ENCODE measurements around the gene GNG14. TPM values are rescaled to one million over a fixed set of nuclear protein-coding genes. Genes with fewer than 3 reads are reported as not detected.

GNG14 gene
- total RNA-seq, 2 donors from 2014 or later, result not detected

DNA sequence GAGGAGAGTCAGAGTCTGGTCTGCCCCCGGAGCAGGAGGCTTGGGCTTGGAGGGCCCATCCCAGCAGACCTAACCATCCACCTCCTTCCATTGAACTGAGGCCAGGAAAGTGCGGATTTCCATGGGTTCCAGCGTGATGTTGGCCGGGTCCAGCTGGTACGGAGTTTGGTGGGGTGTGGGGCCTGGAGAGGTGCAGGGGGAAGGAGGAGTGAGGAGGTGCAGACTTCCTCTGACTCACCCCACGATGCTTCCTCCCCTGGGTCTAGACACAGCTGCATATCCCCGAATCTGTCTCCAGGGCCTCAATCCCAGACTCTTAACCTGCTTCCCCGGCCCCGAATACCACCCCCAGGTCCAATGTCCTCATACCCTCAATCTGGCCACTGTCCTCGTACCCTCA is 41.2 kb upstream of the GNG14 start:
- H3K27ac ChIP-seq, result no peak overlapping the region
- H3K4me3 ChIP-seq, result no peak overlapping the region
- H3K9me3 ChIP-seq, result no peaks in the 10 kb centered on the region
- H3K27me3 ChIP-seq, result no peaks in the 10 kb centered on the region
- no peaks in the 10 kb centered on the region for H3K36me3 ChIP-seq
- TF ChIP-seq, protein P1, sequence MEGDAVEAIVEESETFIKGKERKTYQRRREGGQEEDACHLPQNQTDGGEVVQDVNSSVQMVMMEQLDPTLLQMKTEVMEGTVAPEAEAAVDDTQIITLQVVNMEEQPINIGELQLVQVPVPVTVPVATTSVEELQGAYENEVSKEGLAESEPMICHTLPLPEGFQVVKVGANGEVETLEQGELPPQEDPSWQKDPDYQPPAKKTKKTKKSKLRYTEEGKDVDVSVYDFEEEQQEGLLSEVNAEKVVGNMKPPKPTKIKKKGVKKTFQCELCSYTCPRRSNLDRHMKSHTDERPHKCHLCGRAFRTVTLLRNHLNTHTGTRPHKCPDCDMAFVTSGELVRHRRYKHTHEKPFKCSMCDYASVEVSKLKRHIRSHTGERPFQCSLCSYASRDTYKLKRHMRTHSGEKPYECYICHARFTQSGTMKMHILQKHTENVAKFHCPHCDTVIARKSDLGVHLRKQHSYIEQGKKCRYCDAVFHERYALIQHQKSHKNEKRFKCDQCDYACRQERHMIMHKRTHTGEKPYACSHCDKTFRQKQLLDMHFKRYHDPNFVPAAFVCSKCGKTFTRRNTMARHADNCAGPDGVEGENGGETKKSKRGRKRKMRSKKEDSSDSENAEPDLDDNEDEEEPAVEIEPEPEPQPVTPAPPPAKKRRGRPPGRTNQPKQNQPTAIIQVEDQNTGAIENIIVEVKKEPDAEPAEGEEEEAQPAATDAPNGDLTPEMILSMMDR (IDR thresholded peaks at IDR 0.05), result no peak
- DNase-seq (ENCODE audit: low spot score), result no peak
- H3K4me1 ChIP-seq, result peaks cover 0 to 14% of the 10 kb centered on the region in 2 donors

DNA sequence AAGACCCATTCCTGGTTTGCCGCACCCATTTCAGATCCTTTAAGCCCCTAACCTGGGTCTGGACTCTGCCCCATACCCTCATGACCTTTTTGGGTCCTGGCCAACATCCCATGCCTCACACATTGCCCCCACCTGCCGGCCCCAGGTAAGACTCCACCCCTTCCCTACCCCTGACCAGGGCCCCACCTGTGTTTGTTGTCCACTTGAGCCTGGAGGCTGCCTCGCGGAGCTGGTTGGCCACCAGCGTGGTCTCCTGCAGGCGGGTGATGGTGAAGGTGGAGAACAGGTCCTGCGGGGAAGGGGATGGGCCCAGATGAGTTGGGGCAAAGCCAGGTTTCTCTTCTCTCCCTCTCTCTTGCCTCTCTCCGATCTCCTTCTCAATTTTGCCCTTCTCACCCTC is 40.8 kb upstream of the GNG14 start:
- no peak for DNase-seq (ENCODE audit: low spot score)
- Histone ChIP-seq H3K27ac (no peak overlapping the region), H3K27me3 (no peaks in the 10 kb centered on the region), H3K4me1 (peaks cover 0 to 14% of the 10 kb centered on the region in 2 donors), H3K9me3 (no peaks in the 10 kb centered on the region), H3K4me3 (peak overlapping the region in 1 of 2 donors; percentile 46), H3K36me3 (no peaks in the 10 kb centered on the region)
- TF ChIP-seq, protein P1 (IDR thresholded peaks at IDR 0.05), result no peak

DNA sequence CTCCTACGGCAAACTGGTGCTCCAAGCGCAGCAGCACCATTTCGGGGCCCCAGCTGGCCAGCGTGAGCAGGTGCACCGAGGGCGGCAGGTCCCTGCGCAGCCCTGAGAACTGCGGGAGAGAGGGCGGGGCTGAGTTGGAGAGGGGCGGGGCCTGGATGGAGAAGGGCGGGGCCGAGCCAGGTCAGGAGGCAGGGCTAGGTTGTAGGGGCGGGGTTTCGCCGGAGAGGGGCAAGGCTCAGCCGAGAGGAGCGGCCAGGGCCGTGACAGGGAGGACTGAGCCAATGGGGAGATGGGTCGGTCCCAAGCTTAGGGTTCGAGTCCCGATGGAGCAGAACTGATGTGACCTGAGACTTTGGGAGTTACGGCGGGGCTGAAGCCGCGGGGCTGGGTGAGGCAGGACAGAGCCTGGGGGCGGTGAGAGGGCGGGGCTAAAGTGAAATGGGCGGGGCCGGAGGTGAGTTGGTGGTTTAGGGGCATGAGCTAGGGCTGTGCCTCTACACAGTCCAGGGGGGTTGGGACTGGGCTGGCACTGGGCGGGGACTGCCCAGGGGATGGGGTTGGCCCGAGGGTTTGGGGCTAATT is 40.2 kb upstream of the GNG14 start:
- DNase-seq (ENCODE audit: low spot score), result no peak
- H3K27me3 ChIP-seq, result no peaks in the 10 kb centered on the region
- no peak overlapping the region for H3K27ac ChIP-seq
- H3K4me1 ChIP-seq, result peaks cover 0 to 14% of the 10 kb centered on the region in 2 donors
- TF ChIP-seq, protein P1 (IDR thresholded peaks at IDR 0.05), result no peak
- peak overlapping the region; percentile 36 to 46 for H3K4me3 ChIP-seq
- no peaks in the 10 kb centered on the region for H3K36me3 ChIP-seq
- H3K9me3 ChIP-seq, result no peaks in the 10 kb centered on the region

DNA sequence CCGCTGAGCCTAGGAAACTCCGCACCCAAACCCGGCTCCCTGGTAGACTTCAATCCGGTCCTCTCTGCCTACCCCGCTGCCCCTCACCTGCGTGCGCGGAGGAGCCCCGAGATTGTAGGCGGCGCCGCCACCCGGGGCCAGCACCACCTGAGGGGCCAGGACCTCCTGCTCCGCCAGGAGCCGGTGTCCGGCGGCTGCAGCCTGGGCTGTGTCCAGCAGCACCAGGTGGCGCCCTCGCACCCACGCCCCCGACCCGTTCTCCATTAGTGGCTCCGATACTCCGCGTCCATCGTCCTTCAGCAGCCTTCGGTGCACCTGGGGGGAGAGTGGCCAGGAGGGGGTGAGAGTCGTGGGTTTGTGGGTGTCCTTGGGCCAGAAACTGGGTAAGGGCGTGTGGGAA is 39.7 kb upstream of the GNG14 start:
- Histone ChIP-seq H3K36me3 (no peaks in the 10 kb centered on the region), H3K4me1 (peaks cover 0 to 14% of the 10 kb centered on the region in 2 donors), H3K27ac (no peak overlapping the region), H3K4me3 (peak overlapping the region; percentile 36 to 46), H3K27me3 (no peaks in the 10 kb centered on the region), H3K9me3 (no peaks in the 10 kb centered on the region)
- TF ChIP-seq, protein P1 (IDR thresholded peaks at IDR 0.05), result peak in 1 of 2 donors; percentile 55
- no peak for DNase-seq (ENCODE audit: low spot score)

DNA sequence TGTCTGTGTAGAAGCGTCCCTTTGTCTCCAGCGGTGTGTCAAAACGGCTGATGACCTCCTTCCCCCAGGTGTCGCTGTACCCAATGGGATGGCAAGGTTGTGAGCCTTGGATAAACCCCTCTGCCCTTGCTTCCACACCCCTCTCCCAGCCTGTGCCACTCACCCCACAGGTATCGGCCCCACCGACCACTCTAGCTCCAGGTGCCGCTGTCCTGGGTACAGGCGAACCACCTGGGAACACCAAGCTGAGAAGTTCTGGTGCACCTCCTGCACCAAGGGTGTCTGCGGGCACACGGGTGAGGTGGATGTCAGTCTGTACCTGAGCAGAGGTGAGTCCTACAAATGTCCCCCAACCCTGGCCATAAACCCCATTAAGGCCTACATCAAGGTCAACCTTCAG is 37.9 kb upstream of the GNG14 start:
- no peaks in the 10 kb centered on the region for H3K9me3 ChIP-seq
- peaks cover 3% of the 10 kb centered on the region for H3K36me3 ChIP-seq
- no peak overlapping the region for H3K4me3 ChIP-seq
- no peaks in the 10 kb centered on the region for H3K27me3 ChIP-seq
- H3K4me1 ChIP-seq, result peaks cover 0 to 14% of the 10 kb centered on the region in 2 donors
- TF ChIP-seq, protein P1 (IDR thresholded peaks at IDR 0.05), result no peak
- DNase-seq (ENCODE audit: low spot score), result no peak
- H3K27ac ChIP-seq, result no peak overlapping the region

DNA sequence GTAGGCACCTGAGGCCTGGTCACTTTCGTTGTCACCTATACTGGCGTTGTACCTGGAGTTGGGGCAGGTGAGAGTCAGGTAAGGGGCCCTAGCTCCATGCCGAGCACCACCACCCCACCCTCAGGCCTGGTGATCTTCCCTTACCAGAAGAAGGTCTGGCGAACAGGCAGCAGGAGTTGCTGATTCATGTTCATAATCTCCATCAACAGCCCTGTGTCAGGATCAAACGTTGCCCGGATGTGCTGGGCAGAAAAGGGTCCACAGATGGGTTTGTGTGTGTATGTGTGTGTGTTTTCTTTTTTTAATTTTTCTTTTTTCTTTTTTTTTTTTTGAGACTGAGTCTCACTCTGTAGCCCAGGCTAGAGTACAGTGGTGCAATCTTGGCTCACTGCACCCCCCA is 35.6 kb upstream of the GNG14 start:
- Histone ChIP-seq H3K4me1 (peaks cover 0 to 14% of the 10 kb centered on the region in 2 donors), H3K27ac (no peak overlapping the region), H3K4me3 (no peak overlapping the region), H3K27me3 (no peaks in the 10 kb centered on the region), H3K9me3 (no peaks in the 10 kb centered on the region), H3K36me3 (peaks cover 17% of the 10 kb centered on the region)
- DNase-seq (ENCODE audit: low spot score), result no peak
- TF ChIP-seq, protein P1 (IDR thresholded peaks at IDR 0.05), result no peak
